AG09319 (cell line): ENCODE results near the gene MICAL3.
"Not testable (repeated sequence)": the region's sequence is repeated elsewhere in the genome, so short reads cannot be mapped to it uniquely, and the experiment has no call there.

Source experiments
- DNase-seq: peaks from one replicate; pipeline ENCODE4 v3.0.0-alpha.2; 2010; ENCODE audit warnings: low read depth; ENCODE audit errors: extremely low read depth
- CTCF ChIP-seq: IDR thresholded peaks from 2 replicates; pipeline ENCODE4 v1.5.1; 2011; ENCODE audit warnings: low read depth, mild to moderate bottlenecking, inconsistent platforms, low read length, moderate library complexity

The MICAL3 gene

GRCh38 chr22:17880468-17880867, 143.9 kb downstream of the MICAL3 start:
- no peak for DNase-seq
- no peak for TF ChIP-seq CTCF

- no peak for DNase-seq
- TF ChIP-seq CTCF, result no peak
Measured at GRCh38 chr22:17880020-17880419, 144.3 kb downstream of the MICAL3 start.

- DNase-seq, result no peak
- TF ChIP-seq CTCF, result no peak
Measured at GRCh38 chr22:17878941-17879340, 145.4 kb downstream of the MICAL3 start.

DNA sequence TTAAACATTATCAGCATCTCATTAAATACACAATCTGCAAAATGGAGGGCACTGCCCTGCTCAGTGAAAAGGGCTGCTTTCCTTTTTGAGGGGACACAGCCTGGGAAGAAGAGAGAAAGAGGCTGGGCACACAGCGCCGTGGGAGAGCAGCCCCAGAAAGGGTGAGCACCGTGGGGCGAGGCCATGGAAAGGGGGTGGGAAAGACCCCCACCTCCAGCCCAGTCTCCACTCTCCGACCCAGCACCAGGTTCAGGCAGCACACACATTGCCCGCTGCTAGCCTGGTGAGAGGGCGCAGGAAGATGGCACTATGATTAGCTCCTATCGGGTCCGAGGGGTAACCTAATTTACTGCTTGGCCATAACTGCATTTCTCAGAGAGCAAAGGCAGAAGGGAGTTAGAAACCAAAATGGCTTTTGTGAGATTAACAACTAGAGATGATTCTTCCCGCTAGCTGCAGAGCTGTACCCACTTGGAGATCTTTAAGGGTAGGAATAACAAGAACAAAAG, 146.1 kb downstream of the MICAL3 start:
- TF ChIP-seq CTCF, result no peak
- DNase-seq, result no peak

- DNase-seq, result not testable (repeated sequence)
Measured at GRCh38 chr22:17876878-17877855, 147.2 kb downstream of the MICAL3 start.

DNA sequence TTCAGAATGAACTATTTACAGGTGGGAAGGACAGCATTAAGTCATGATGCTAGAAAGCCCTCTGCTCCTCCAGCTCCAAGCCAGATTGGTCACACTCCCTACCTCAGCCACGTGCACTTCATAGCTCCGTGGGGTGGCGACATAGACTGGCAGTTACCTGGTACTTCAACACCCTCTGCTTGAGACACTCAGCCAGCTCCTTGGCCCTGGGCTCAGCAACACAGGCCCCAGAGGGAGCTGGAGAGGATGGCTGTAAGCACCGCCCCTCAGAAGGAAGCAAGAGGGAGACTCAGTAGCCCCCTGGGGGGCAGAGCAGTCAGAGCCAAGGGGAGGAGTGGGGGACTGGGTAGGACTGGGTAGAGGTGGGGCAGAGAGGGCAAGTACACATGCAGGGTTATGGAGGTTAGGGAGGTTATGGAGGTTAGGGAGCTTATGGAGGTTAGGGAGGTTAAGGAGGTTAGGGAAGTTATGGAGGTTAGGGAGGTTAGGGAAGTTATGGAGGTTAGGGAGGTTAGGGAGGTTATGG, 148.0 kb downstream of the MICAL3 start:
- DNase-seq, result no peak
- TF ChIP-seq CTCF, result no peak

- no peak for DNase-seq
- no peak for TF ChIP-seq CTCF
Measured at GRCh38 chr22:17875631-17876030, 148.7 kb downstream of the MICAL3 start.

GRCh38 chr22:17875156-17875555, 149.2 kb downstream of the MICAL3 start:
- DNase-seq, result no peak
- no peak for TF ChIP-seq CTCF
